WI38 (cell line): Measurements from ENCODE around the gene DTNB.

Experiments used
- H3K4me3 ChIP-seq: 2 replicates; pipeline ENCODE4 v1.5.1; 2011; ENCODE audit warnings: low read depth, mild to moderate bottlenecking, control low read depth, low read length
- TF ChIP-seq, protein P1 (sequence below): IDR thresholded peaks from 2 replicates; pipeline ENCODE4 v1.5.1; 2012; ENCODE audit warnings: low read depth, mild to moderate bottlenecking, control low read depth, low read length

DTNB gene

DNA sequence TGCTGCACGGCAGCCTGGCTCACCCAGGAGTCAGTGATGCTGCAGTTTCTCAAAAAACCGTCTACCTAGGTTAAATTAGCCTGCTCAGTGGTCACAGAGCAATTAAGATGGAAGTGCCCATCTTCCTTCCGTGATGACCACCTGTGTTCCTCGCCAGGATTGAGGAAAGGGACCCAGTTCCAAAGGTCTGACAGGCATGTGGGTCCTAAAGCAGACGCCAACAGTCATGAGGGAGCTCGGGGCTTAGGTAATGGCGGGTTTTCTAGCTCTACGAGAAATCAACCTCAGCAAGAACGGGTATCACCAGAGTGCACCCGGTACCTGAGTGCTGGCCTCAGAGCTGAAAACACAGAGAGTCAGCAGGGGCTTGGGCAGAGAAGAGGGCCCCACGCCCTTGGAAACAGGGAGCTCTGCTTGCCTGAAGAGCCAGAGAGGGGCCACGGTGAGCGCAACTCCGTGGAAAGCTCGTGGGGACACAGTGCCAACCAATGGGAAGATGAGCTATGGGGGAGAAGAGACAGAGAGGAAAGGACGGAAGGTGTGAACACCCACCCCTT is 297.3 kb downstream of the DTNB start:
- TF ChIP-seq, protein P1, sequence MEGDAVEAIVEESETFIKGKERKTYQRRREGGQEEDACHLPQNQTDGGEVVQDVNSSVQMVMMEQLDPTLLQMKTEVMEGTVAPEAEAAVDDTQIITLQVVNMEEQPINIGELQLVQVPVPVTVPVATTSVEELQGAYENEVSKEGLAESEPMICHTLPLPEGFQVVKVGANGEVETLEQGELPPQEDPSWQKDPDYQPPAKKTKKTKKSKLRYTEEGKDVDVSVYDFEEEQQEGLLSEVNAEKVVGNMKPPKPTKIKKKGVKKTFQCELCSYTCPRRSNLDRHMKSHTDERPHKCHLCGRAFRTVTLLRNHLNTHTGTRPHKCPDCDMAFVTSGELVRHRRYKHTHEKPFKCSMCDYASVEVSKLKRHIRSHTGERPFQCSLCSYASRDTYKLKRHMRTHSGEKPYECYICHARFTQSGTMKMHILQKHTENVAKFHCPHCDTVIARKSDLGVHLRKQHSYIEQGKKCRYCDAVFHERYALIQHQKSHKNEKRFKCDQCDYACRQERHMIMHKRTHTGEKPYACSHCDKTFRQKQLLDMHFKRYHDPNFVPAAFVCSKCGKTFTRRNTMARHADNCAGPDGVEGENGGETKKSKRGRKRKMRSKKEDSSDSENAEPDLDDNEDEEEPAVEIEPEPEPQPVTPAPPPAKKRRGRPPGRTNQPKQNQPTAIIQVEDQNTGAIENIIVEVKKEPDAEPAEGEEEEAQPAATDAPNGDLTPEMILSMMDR, result no peak
- H3K4me3 ChIP-seq, result no peak overlapping the region

DNA sequence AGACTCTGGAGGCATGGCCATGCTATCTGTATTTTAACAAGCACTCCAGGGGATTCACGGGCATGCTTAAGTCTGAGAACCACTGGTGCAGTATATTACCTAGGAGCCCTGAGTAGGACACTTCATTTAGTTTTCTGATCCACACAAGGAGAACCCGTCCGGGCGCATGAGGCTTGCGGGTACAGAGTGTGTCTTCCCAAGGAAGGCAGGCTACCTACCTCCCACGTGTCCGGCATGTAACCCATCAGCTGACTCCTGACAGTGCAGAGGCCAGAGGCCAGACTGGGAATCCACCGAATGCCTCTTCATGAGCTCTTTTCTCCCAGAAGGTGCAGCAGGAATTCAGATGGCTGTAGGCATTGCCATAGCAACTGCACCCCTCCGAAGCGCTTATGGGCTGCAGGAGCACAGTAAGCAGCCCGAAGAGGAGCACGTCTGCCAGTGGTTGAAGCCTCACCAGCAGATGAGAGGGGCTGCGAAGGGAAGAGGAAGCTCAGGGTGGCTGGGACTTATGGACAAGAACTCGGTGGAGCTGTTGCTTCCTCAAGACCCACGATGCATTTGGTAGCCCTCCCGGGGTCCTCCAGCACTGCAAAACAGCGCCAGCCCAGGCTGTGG is 297.9 kb downstream of the DTNB start:
- TF ChIP-seq, protein P1, result no peak

DNA sequence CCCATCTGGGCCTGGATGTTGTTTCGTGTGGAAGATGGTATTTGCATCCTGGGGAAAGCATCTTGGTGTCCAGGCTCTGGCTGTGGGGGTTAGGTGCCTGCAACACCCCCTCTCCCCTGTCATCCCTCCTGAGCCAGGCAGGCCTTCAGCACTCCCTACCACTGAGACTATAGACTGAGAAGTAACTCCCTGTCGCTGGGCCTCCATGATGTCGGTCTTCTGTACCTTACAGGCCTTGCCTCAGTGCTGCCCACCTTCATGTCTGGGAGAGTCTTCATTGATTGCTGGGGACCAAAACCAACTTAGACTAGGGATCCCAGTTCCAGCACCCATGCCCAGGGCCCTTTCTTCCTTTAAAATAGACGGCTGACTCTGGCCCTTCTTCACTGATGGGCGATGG is 298.6 kb downstream of the DTNB start:
- TF ChIP-seq, protein P1, result no peak
- no peak overlapping the region for H3K4me3 ChIP-seq

More for the DNA sequence above, 297.9 kb downstream of the DTNB start:
- H3K4me3 ChIP-seq, result no peak overlapping the region

DNA sequence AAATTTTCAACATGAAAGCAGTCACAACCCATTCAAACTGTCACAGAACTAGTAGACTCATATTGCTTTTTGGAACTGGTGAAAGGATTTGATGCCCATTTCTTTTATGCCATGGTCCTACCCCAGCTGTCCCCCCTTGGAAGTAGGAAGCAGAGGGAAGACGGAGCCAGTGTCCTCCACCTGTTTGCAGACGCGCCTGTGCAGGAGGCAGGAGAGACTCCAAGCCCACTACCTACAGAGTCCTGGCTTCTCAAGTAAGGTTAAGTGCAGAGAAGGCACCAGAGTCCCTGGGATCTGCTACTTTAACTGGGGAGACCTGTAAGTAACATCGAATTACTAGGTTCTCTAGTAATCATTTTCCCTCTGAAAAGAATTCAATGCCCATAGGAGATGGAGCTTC is 299.0 kb downstream of the DTNB start:
- TF ChIP-seq, protein P1, result no peak
- H3K4me3 ChIP-seq, result no peak overlapping the region

DNA sequence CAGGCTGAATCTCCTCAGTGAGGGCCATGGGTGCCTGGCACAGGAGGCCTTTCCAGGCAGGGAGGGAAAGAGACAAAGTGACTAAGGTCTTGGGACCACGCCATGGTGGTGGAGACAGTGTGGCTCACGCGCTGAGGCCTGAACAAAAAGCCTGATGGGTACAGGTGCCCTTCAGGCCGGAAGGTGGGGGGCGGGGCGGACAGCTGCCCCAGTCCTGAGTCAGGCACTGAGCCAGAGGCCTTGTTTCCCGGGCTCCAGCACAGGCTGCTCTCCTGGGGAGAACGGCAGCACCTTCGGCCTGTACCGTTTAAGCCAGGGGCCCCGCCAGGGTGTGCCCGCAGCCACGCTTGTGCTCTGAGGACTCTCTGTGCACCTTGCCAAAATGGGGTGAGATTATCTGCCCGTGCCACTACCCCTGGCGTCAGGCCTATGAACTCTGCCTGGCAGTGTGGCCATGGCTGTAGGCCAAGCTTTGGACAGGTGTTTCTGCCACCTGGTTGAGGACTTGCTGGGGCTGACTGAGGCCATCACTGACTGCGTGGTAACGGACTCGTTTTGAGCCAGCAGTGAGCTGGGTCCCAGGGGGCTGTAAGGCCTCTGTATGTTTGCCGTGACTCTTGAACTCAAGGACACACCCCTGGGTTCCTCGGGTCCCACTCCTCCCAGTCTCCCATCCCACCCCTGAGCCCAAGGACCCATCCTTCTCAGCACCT is 300.0 kb downstream of the DTNB start:
- TF ChIP-seq, protein P1, result no peak
- no peak overlapping the region for H3K4me3 ChIP-seq

DNA sequence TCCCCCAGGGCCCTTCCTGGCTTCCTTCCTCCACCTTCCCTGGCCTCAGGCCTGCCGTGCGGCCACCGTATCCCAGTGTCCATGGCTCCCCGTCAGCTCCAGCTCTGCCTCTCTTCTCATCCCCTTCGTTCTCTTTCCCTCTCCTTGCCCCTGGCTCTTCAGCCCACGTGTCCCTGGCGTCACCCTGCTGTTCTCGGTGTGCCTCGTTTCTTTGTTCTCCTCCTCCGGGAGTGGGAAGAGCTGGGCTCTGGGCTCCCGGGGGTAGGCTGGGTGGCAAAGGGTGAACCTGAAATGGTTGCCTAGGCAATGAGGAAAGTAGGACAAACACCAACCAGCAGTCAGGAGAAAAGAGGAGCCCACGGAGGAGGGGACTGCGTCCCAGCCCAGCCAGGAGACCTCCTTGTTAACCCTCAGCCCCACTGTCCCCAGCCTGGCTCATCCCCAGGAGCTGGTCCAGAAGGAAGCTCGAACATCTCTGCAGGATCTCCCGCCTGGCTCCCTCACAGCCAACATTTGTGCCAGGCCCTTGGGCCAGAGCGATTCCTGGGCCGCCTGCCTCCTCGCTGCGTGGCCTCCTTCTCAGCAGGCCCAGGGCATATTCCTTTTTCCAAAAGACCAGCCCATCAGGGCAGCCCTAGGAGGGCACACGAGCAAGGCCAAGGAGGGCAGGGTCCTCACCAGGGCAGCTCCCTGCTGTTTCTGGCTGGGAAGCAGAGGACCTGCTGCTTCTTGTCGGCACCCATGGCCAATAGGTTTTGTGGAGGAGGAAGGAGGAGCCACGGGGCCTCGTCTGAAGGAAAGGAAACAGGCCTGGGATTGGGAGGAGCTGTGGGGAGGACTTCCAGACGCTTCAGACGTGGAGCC is 300.7 kb downstream of the DTNB start:
- TF ChIP-seq, protein P1, result no peak
- H3K4me3 ChIP-seq, result no peak overlapping the region
